Retina (tissue), 1 donor: ENCODE measurements around the gene GALK1.
"Not testable (repeated sequence)": the region's sequence is repeated elsewhere in the genome, so short reads cannot be mapped to it uniquely, and the experiment has no call there.

Experiments used
- DNase-seq: peaks from one replicate; pipeline ENCODE4 v3.0.0-alpha.2; 2016

The GALK1 gene

GRCh38 chr17:75763613-75764416, 1.2 kb downstream of the GALK1 start:
- DNase-seq, result no peak

GRCh38 chr17:75763269-75763607, 1.8 kb downstream of the GALK1 start:
- no peak for DNase-seq

- DNase-seq, result no peak
These were observed 2.3 kb downstream of the GALK1 start for GRCh38 chr17:75762513-75763268.

GRCh38 chr17:75759978-75760640, 4.9 kb downstream of the GALK1 start:
- not testable (repeated sequence) for DNase-seq

- DNase-seq, result no peak
These were observed 5.5 kb downstream of the GALK1 start for GRCh38 chr17:75759457-75759856.

- no peak for DNase-seq
These were observed 6.7 kb downstream of the GALK1 start for GRCh38 chr17:75758131-75758905.

- no peak for DNase-seq
These were observed 7.8 kb downstream of the GALK1 start for GRCh38 chr17:75757086-75757681.

GRCh38 chr17:75756451-75757085, 8.4 kb downstream of the GALK1 start:
- DNase-seq, result no peak

- DNase-seq, result no peak
These were observed 9.0 kb downstream of the GALK1 start for GRCh38 chr17:75755990-75756389.

GRCh38 chr17:75755205-75755901, 9.6 kb downstream of the GALK1 start:
- no peak for DNase-seq

- DNase-seq, result no peak
These were observed 10.4 kb downstream of the GALK1 start for GRCh38 chr17:75754378-75755204.

- DNase-seq, result peak; percentile 77
These were observed 11.2 kb downstream of the GALK1 start for GRCh38 chr17:75753514-75754377.

GRCh38 chr17:75752802-75753513, 12.0 kb downstream of the GALK1 start:
- no peak for DNase-seq

- DNase-seq, result no peak
These were observed 12.6 kb downstream of the GALK1 start for GRCh38 chr17:75752405-75752709.

- DNase-seq, result no peak
These were observed 13.2 kb downstream of the GALK1 start for GRCh38 chr17:75751676-75752404.

GRCh38 chr17:75750661-75751423, 14.2 kb downstream of the GALK1 start:
- no peak for DNase-seq
